ENCODE data around the gene OR8B2.

The OR8B2 gene

DNA sequence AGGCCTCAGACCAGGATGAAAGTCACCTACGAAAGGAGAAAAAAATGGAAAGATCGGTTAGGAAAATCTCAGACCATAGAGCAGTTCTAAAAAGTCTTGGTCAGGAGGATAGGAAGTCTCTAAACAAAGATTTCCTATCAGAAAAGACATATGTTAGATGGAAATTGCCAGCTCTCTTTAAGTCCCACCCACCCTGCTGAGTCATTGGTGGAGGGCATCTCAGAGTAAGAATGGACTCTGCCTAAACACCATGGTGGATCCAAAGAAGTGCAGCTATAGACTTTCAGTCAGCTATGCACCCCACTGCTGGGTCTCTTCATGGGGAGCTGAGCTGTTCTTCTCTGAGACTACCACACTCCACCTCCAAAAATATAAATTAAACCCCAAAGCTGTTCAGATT, 3.7 kb downstream of the OR8B2 start:
- DNase-seq (ENCODE audit: extremely low spot score): no peak
- ChIA-PET POLR2A (no interaction called here), CTCF (no interaction called here)
- TF ChIP-seq ZNF384 (IDR thresholded peaks at IDR 0.05) (no peak), TARDBP (IDR thresholded peaks at IDR 0.05) (no peak), CTBP1 (IDR thresholded peaks at IDR 0.05; ENCODE audit: borderline replicate concordance) (no peak), SUZ12 (IDR thresholded peaks at IDR 0.05) (no peak), HDGF (IDR thresholded peaks at IDR 0.05; ENCODE audit: borderline replicate concordance) (no peak), LEF1 (IDR thresholded peaks at IDR 0.05; ENCODE audit: borderline replicate concordance) (no peak), SP1 (IDR thresholded peaks at IDR 0.05) (no peak), ARNT (IDR thresholded peaks at IDR 0.05) (no peak), FOXK2 (IDR thresholded peaks at IDR 0.05) (no peak)
- TF ChIP-seq, protein P1, sequence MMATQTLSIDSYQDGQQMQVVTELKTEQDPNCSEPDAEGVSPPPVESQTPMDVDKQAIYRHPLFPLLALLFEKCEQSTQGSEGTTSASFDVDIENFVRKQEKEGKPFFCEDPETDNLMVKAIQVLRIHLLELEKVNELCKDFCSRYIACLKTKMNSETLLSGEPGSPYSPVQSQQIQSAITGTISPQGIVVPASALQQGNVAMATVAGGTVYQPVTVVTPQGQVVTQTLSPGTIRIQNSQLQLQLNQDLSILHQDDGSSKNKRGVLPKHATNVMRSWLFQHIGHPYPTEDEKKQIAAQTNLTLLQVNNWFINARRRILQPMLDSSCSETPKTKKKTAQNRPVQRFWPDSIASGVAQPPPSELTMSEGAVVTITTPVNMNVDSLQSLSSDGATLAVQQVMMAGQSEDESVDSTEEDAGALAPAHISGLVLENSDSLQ (IDR thresholded peaks at IDR 0.05): no peak

DNA sequence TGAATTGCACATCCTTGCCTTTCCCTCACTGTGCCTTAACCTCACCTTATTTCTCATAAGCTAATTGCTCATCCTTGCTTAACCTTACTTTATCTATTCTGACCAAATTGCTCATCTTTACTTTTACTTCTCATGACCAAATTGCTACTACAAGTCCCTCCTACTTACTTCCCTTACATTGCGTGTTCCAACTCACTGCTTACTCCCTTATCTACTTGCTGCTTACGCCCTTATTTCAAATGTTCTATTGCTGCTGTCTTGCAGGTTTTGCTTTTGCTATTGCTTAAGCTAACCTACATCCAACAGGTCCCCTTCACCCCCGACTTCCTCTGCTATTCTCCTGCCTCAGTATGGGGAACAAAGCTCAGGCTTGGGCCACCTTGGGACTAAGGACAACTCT, 8.0 kb downstream of the OR8B2 start:
- ChIA-PET POLR2A (no interaction called here), CTCF (no interaction called here)

DNA sequence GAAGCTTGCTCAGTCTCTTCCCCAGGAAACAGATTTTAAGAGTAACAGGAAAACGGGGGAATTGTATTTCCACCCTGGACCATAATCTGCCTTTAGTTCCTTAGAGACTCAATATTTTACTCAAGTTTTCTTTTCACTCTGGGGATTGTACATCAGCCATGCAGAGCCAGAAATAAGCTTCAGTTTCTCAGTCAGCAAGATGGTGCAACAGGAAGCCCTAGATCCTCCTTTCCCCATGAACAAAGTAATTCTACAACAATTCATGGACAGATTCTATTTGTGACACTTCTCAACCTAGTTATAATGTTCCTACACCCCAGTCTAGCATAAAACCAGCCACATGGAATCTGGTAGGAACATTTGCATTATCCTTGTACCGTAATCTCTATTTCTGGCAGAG, 24.7 kb downstream of the OR8B2 start:
- CTCF ChIA-PET: no interaction called here
- TF ChIP-seq FOXA1 (IDR thresholded peaks at IDR 0.05) (no peak), FOXK2 (IDR thresholded peaks at IDR 0.05) (no peak), HDGF (IDR thresholded peaks at IDR 0.05; ENCODE audit: borderline replicate concordance) (no peak), ZNF384 (IDR thresholded peaks at IDR 0.05) (no peak), SUZ12 (IDR thresholded peaks at IDR 0.05) (no peak), L3MBTL2 (conservative IDR thresholded peaks at IDR 0.05) (no peak), NFRKB (IDR thresholded peaks at IDR 0.05) (no peak), SP1 (IDR thresholded peaks at IDR 0.05) (no peak), BHLHE40 (IDR thresholded peaks at IDR 0.05; ENCODE audit: borderline replicate concordance) (no peak), CTBP1 (IDR thresholded peaks at IDR 0.05; ENCODE audit: borderline replicate concordance) (no peak), ELF4 (IDR thresholded peaks at IDR 0.05) (no peak), LEF1 (IDR thresholded peaks at IDR 0.05; ENCODE audit: borderline replicate concordance) (no peak), TARDBP (IDR thresholded peaks at IDR 0.05) (no peak), FOXM1 (IDR thresholded peaks at IDR 0.05; ENCODE audit: borderline replicate concordance) (no peak), ARNT (IDR thresholded peaks at IDR 0.05) (no peak)
- TF ChIP-seq, protein P1 (IDR thresholded peaks at IDR 0.05): no peak
- POLR2A ChIA-PET: no interaction called here
- no peak for DNase-seq (ENCODE audit: extremely low spot score)

More for the DNA sequence above, 8.0 kb downstream of the OR8B2 start:
- no peak for DNase-seq (ENCODE audit: extremely low spot score)
- TF ChIP-seq, protein P1 (IDR thresholded peaks at IDR 0.05): no peak
- no peak for TF ChIP-seq SP1 (IDR thresholded peaks at IDR 0.05)

DNA sequence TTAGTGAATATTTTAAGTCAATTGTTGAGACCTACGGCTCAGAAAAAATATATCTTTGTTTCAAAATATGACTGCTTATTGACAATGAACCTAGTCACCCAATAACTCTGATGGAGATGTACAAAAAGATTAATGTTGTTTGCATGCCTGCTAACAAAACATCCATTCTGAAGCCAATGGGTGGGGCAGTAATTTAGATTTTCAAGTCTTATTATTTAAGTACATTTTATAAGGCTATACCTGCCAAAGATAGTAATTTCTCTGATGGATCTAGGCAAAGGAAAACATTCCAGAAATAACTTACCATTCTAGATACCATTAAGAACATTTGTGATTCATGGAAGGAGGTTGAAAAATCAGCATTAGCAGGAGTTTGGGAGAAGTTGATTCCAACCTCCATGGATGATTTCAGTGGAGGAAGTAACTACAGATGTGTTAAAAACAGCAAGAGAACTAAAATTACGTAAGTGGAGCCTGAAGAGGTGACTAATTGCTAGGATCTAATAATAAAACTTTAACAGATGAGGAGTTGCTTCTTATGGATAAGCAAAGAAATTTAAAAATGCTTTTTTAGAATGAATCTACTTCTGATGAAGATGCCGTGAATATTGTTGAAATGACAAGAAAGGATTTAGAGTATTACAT, 37.9 kb downstream of the OR8B2 start:
- no peak for DNase-seq (ENCODE audit: extremely low spot score)
- POLR2A ChIA-PET: no interaction called here
- TF ChIP-seq CTBP1 (IDR thresholded peaks at IDR 0.05; ENCODE audit: borderline replicate concordance) (no peak), SP1 (IDR thresholded peaks at IDR 0.05) (no peak), NFRKB (IDR thresholded peaks at IDR 0.05) (no peak), TARDBP (IDR thresholded peaks at IDR 0.05) (no peak), L3MBTL2 (conservative IDR thresholded peaks at IDR 0.05) (no peak), BHLHE40 (IDR thresholded peaks at IDR 0.05; ENCODE audit: borderline replicate concordance) (no peak), HDGF (IDR thresholded peaks at IDR 0.05; ENCODE audit: borderline replicate concordance) (no peak), LEF1 (IDR thresholded peaks at IDR 0.05; ENCODE audit: borderline replicate concordance) (no peak), ZNF384 (IDR thresholded peaks at IDR 0.05) (no peak), FOXM1 (IDR thresholded peaks at IDR 0.05; ENCODE audit: borderline replicate concordance) (no peak), ELF4 (IDR thresholded peaks at IDR 0.05) (no peak)
- TF ChIP-seq, protein P1 (IDR thresholded peaks at IDR 0.05): no peak
- CTCF ChIA-PET: no interaction called here

DNA sequence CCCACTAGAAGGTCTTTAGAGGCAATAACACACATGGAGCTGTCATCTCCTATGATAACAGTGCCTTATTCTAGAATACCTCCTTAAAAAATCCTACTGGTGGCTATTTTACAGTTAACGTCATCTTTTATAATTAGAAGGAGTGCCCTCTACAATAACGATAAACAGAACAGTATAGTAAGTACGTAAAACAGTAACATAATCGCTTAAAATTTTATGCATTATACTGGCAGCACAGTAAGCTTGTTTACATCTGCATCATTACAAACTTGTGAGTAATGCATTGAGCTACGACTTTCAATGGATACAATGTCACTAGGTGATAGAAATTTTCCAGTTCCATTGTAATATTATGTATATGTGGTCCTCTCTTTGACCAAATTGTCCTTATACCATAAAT, 40.0 kb downstream of the OR8B2 start:
- TF ChIP-seq ZNF384 (IDR thresholded peaks at IDR 0.05) (no peak), TARDBP (IDR thresholded peaks at IDR 0.05) (no peak), BHLHE40 (IDR thresholded peaks at IDR 0.05; ENCODE audit: borderline replicate concordance) (no peak), ARNT (IDR thresholded peaks at IDR 0.05) (no peak), ELF4 (IDR thresholded peaks at IDR 0.05) (no peak), CTBP1 (IDR thresholded peaks at IDR 0.05; ENCODE audit: borderline replicate concordance) (no peak), L3MBTL2 (conservative IDR thresholded peaks at IDR 0.05) (no peak), HDGF (IDR thresholded peaks at IDR 0.05; ENCODE audit: borderline replicate concordance) (no peak), SP1 (IDR thresholded peaks at IDR 0.05) (no peak), FOXK2 (IDR thresholded peaks at IDR 0.05) (no peak), SUZ12 (IDR thresholded peaks at IDR 0.05) (no peak), FOXM1 (IDR thresholded peaks at IDR 0.05; ENCODE audit: borderline replicate concordance) (no peak), LEF1 (IDR thresholded peaks at IDR 0.05; ENCODE audit: borderline replicate concordance) (no peak), FOXA1 (IDR thresholded peaks at IDR 0.05) (no peak), NFRKB (IDR thresholded peaks at IDR 0.05) (no peak)
- TF ChIP-seq, protein P1 (IDR thresholded peaks at IDR 0.05): no peak
- ChIA-PET POLR2A (no interaction called here), CTCF (no interaction called here)
- DNase-seq (ENCODE audit: extremely low spot score): no peak
